ENCODE data around the gene KCNIP1.

KCNIP1 gene

DNA sequence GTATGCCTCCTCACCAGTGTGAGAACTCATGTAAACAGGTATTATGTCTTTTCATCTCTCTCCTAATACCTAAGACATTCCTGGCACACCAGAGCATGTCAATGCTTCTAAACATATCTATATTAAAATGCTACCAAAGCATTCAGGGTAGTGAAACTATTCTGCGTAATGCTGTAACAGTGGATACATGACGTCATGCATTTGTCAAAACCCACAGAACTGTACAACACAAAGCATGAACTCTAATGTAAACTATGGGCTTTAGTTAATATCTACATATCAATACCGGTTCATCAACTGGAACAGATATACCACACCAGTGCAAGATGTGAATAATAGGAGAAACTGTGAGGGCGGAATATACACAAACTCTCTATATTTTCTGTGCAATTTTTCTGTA lies 207.5 kb downstream of the KCNIP1 start:
- DNase-seq (ENCODE audit: low spot score), result no peak

DNA sequence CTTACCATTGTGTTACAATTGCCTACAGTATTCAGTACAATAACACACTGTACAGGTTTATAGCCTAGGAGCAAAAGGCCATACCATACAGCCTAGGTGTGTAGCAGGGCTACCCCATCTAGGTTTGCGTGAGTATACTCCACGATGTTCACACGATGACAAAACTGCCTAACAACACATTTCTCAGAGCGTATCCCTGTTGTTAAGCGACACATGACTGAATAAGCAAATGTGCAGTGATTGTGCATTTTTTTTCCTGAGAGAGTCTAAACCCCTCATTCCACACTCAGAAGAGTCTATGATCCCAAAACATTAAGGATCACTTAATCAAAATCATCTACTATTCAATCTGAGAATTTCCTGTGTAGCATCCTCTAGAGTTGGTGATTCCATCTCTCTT lies 211.3 kb downstream of the KCNIP1 start:
- no peak for DNase-seq (ENCODE audit: low spot score)

DNA sequence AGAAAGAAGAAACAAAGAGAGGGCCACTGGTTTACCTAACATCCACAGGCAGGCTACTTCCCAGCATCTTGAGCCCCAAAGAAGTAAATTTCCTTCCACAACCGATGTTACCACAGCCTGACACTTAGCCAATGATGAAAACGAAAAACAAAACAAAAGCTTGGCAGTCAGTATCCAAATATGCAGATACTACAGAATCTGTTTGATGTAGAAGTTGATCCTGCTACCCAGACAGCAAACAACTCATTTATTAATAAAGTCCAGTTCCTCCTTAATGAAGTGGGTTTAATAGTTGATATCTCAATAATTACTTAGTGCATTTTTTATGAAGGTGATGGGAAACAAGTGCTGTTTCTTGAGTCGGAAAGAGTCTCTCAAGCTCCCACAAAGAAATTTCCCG lies 212.6 kb downstream of the KCNIP1 start:
- DNase-seq (ENCODE audit: low spot score), result no peak

DNA sequence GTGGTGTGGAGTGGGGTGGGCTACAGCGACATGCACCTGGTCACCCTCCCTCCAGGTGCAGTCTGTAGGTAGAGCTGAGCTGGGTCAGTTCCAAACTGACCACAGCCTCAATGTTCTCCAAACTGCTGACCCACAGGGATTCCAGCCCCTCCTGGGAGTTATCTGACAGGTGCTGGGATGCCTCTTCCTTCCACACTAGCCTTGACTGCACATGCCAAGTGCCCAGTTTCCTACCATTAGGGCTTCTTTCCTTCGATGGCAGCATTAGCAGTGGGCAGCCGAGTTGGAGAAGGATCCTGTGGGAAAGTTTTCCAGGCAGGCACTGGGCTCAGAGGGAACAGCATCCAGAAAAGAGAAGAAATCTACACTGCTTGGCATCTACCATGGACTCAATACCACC lies 215.7 kb downstream of the KCNIP1 start:
- no peak for DNase-seq (ENCODE audit: low spot score)

DNA sequence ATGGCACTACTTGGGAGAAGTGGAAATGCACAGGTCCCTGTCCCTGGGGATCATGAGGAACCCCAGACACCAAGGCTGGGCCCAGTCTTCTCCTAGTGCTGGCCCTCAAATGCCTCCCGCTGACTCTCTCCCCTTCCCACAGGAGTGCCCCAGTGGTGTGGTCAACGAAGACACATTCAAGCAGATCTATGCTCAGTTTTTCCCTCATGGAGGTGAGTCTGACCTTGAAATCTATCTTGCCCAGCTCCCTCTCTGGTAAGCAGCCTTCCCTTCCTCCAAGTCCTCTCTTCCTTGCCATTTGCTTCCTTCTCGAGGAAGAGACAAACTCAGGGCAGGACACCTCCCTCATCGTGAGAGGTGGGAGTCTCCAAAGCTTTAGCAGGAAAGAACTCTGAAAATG lies 216.4 kb downstream of the KCNIP1 start:
- no peak for DNase-seq (ENCODE audit: low spot score)

DNA sequence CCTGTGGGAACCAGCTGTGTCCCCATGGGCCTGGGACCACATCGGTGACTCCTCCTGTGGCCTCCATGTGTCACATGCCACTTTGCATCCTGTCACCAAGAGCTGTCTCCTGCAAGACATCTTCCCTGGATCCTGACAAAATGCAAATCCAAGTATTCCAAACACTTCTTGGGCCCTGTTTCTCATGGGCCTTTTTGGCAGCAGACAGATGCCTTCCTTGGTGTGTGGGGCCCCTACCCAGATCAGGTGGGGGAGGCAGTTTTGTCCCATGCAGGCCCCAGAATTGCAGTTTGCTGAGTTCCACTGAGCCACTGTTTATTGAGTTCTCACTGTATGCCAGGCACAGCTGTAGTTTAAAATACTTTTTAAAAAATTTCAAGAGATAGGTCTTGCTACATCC lies 217.2 kb downstream of the KCNIP1 start:
- no peak for DNase-seq (ENCODE audit: low spot score)

DNA sequence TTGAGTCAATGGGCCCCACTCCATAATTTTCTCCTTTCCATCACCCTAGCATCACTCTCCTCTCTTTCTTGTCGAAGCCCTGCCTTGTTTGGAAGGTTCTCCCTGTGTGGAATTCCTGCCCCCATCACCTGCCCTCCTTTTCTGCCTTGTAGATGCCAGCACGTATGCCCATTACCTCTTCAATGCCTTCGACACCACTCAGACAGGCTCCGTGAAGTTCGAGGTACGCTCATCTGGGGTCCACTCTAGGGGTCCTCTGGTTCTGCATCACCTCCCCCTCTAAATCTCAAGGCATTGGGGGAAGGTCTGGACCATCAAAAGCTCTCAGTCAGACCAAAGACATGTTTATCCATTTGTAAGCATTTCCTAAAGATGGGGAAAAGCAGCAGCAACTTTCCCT lies 217.9 kb downstream of the KCNIP1 start:
- DNase-seq (ENCODE audit: low spot score), result no peak

DNA sequence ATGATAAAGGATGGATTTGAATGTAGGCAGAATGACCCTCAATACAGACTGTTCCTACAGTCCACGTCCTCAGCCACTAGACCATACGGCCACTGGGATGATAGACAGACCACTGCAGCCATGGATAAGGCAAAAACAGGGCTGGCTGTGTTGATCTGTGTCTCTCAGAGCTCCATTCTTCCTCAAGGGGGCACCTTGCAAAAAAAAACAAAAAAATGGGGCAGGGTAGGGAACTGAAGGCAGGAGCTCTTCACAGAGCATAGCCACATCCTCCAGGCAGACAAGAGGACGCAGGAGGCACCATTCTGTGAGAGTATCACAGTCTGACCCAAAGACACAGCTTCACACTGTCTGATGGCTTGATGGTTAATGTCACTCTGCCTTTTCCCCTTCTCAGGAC lies 218.5 kb downstream of the KCNIP1 start:
- no peak for DNase-seq (ENCODE audit: low spot score)

DNA sequence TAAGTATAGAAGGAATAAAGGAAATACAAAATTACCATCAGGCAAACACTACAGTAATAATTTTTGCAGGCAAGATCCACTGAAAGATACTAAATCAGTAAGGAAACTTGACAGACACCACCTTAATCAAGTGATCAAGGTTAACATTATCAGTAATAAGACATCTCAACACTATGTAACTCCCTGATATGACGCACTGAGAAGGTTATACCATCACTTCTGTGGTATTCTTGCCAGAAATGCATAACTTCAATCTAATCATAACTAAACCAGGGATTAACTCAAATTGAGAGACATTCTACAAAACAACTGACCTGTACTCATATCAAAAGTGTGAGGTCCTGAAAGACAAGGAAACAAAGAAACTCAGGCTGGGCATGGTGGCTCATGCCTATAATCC lies 227.2 kb downstream of the KCNIP1 start:
- no peak for DNase-seq (ENCODE audit: low spot score)

DNA sequence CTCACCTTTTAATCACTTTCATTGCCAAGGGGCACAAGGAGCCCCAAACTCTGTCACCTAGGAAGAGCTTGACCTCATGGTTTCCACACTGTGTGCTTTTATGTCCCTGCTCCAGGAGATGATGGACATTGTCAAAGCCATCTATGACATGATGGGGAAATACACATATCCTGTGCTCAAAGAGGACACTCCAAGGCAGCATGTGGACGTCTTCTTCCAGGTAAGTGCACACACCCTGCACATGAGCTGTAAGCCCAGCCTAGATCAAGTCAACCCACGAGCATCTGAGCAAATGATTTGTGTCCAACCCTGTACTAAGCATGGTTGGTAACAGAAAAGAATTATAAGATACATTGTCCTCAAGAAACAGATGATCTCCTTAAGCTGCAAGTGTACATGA lies 228.9 kb downstream of the KCNIP1 start:
- DNase-seq (ENCODE audit: low spot score), result no peak

DNA sequence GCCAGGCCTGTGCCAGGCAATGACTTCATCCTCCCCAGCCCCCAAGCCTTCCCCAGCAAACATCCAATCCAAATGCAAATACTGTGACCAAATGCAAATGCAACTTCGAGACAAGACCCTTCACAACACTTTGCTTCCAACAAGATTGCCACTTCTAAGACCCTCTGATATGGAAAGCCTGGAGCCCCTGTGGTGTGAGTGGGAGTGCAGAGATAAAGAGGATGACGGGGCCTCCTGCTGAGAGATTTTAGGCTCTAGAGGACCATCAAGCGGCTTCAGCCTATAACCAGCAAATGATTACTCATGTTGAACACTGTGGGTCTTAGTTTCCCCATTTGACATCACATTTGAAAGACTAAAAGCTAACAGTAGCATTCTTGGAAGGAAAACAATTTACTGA lies 233.1 kb downstream of the KCNIP1 start:
- DNase-seq (ENCODE audit: low spot score), result no peak

DNA sequence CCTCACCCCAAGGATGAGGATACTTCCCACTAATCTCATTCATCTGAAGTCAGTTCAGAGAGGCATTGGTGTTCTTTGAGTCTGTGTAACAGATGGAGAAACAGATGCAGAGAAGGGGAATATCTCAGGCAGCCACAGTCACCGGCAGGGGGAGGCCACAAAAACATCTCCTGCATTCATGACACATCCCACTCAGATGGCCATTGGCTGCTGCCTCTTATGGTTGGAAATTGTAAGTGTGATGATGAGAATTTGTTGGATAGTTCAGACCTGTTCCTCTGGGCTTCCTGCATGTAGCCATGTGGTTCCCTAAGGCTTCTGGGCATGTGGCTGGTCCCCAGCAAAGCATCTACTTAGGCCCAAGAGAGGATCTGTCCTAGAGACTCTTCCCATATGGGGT lies 233.8 kb downstream of the KCNIP1 start:
- no peak for DNase-seq (ENCODE audit: low spot score)

DNA sequence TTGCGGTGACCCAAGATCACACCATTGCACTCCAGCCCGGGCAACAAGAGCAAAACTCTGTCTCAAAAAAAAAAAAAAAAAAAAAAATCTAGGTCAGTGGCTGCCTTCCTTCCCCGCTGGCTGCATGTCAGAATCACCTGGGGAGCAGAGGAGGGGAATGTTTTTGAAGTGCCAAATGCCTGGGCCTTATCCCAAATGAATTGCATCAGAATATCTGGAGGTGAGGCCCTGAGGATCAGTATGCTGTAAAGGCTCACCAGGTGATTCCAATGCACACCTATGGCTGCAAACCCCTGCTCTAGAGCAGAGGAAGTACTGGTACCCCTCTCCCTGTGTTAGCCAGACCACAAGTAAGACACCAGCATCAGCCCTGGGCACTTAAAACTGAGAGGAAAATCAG lies 235.0 kb downstream of the KCNIP1 start:
- DNase-seq (ENCODE audit: low spot score), result no peak

DNA sequence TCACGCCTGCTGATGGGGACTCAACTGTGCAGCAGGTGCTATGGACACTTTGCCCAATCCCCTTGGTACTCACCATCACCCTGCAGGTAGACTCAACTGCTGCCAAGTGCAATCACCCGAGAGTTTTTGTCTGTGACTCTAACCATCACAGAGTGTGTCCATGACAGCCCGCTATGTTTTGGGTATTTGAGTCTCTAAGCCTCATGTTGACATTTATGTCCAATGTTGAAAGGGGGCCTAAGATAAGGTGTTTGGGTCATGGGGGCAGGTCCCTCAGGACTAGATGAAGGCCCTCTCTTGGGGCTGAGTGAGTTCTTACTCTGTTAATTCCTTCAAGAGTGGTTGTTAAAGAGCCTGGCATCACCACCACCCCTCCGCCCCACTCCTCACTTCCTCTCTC lies 235.6 kb downstream of the KCNIP1 start:
- no peak for DNase-seq (ENCODE audit: low spot score)

DNA sequence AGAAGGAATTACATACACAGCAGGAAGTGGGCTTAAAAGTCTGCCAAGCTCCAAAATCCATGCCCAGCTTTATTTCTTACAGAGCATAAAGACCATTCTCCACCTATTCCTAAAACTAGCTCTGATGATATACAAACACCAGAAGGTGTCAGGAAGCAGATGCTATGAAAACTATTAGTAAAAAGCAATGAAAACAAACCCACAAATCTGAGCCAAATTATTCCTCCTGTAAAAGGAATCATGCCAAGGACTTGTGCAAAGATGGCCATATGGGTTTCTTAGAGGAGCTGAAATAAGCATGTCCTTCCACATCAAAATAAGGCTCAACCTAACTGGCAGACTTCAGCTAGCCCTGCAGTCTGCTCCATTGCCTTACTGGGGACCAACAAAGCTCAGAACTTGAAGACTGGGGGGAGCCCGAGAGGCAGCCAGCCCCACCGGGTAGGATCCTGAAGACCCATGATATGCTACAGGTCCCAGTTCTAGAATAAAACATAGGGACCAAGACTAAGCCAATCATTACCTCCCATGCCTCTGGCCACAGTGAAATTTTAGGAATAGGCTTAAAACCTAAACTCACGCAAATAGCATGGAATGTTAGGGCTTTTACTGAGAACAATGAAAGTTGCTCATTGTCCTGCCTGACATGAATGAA lies 236.9 kb downstream of the KCNIP1 start:
- no peak for DNase-seq (ENCODE audit: low spot score)

DNA sequence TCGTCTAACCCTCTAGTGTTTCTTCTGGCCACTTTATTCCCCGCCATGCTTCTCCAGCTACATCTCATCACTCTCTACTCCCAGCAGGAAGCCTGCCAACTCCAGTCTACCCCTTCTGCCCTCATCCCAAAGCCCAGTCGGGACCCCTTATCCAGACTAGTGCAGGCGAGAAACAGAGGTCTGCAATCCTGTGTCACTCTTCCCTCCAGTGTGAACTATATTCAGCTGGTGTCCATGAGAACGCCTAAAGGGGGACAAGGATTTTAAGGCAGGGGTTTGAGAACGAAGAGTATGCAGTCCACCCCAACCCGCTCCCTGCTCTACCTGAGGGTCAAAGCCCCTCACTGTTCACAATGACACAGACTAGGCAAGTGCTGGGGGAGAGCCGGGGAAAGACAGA lies 238.0 kb downstream of the KCNIP1 start:
- DNase-seq (ENCODE audit: low spot score), result no peak

DNA sequence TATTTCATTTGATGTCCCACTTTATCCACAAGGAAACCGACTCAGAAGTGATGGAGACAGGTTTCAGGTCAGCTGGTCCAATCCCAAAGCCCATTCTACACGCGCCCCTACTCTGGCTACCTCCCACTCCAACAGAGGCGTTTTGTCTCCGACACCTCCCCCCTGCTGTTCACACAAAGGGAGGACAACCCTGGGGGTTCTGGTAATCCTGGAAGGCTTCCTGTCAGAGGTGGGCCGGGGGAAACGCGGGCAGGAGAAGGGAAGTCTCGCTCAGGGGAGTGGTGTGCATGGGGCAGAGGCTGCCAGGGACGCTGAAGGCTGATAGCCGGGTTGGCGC lies 240.0 kb downstream of the KCNIP1 start:
- no peak for DNase-seq (ENCODE audit: low spot score)

DNA sequence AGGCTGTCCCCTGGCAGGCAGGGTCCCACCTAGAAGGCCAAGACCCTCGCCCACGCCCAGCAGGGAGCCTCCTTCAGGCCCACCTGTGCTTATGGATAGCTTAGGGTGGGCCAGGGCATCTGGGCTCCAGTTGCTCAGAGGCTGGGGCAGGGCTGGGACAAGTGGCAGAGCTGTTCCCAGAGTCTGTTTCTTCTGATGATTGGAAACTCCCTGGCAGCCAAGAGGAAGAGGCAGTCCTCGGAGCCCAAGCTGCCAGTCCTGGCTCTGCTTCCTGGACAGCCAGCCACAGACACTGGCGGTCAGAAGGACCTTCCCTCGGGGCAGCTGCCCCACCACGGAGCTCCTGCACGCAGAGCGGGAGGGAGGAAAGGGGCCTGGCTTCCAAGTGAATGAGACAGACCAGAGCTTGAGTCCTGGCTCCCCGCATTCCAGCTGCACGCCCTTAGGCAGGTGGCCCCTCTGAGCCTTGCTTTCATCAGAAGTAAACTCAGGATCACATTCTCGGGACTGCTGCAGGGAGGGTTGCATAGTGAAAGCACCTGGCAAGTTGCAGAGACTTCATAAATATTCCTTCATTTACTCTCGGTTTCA lies 241.8 kb downstream of the KCNIP1 start:
- DNase-seq (ENCODE audit: low spot score), result no peak

DNA sequence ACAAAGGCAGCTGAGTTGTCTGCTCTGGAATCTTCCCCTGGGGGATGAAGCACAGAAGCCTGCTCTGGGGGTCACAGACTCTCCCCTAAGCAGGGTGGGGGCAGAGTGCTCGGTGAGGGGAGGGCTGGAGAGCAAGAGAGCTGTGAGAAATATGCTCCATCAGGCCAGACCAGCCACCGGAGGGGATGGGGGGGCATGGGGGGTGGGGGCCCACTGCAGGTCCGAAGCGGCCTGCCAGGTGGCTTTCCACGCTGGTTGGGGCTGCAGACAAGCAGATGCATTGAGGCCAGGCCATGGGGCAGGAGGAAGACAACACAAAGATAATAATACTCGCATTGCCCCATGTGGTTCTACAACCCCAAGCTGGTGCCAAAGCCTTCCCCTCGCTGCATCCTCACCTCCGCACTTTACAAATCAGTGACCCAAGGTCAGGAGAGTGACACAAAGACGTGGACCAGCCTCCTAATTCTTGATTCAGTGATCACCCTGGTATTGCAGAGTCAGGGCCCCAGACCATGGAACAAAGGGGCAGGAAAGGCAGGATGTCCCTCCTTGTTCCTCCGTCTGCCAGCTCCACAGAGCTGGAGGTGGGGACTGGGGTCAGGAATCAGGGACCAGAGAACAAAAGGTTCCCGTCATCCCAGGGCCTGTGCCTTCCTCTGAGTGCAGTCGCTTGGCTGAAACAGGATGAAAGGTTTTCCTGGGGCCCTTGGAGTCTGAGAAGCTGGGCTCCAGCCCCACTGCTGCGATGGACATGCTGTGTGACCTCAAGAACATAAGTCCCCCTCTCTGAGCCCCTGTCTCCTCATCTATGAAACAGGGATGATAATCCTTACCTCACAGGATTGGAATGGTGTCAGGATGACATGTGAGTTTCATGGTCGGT lies 242.5 kb downstream of the KCNIP1 start:
- no peak for DNase-seq (ENCODE audit: low spot score)

DNA sequence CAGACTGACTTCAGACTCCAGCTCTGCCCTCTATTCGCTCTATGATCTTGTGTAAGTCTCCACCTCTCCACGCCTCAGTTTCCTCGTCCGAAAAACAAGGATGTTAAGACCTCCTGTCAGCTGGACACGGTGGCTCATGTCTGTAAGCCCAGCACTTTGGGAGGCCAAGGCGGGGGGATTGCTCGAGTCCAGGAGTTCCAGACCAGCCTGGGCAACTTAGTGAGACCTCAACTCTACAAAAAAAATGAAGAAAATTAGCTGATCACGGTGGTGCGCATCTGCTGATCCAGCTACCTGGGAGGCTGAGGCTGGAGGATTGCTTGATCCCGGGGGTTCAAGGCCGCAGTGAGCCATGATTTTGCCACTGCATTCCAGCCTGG lies 243.1 kb downstream of the KCNIP1 start:
- DNase-seq (ENCODE audit: low spot score), result no peak

DNA sequence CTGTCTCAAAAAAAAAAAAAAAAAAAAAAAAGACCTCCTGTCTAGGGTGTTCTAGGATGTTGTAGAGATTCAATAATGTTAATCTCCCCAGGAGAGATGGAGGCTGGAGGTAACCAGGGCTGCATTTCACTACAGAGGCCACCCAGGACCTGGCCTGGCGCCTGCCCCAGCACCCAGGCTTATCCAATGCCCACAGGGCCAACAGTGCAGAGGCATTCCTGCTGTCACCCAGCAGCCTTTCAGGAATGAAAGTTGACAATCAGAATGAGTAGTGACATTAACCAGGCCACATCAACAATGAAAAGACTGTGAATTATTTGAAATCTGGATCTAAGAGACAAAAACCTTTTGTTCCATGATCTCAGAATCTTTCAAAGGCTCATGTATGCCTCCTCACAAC lies 243.5 kb downstream of the KCNIP1 start:
- no peak for DNase-seq (ENCODE audit: low spot score)

DNA sequence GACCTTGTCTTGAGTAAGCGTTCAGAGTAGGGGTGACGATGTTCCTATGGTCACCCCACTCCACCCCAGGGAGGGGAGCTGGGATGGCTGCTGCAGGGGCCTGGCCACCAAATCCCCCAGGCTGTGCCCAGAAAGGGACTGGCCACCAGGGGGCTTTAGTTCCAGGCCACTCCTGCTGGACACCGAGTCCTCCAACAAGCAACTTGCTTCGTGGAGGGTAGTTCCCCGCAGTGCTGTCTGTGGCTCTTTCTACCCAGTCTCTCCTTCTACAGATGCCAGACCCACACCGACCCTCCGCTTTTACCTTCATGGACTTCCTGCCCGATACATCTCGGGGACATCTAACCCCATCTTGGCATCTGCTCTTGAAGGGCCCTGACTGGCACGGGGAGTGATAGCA lies 244.0 kb downstream of the KCNIP1 start:
- DNase-seq (ENCODE audit: low spot score), result no peak

DNA sequence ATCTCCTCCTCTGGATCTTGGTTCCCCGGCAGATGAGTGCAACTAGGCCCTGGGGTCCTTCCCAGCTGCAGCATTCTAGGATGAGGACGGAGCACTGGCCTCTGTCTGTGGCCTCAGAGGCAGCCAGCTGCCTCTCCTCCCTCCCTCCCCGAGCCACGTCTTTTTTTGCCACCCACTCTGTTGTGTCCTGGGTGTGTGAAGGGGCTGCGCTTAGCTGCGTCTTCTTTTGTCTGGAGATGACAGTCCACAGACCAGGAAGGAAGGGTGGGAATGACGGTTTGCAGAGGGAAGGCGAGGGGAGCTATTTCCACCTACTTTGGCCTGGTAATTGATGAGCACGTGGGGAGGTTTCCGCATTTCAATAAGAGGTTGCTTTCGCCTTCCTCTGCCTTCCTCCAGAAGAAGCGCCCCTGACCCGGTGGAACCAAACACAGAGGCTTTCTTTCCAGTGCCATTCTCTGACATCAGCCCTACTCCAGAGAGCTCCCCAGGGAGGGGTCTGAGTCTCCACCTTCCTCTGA lies 245.2 kb downstream of the KCNIP1 start:
- no peak for DNase-seq (ENCODE audit: low spot score)
